Suppressor macrophage treated with lipopolysaccharide for 1 hour (primary cell): Measurements from ENCODE around the gene ELOVL7.

Source experiments
- DNase-seq, 3 donors: peaks; one replicate each; pipeline ENCODE4 v3.0.0-alpha.2; 2020 to 2022

ELOVL7 gene

GRCh38 chr5:60710362-60710761 is 133.7 kb downstream of the ELOVL7 start:
- DNase-seq, result no peak

DNA sequence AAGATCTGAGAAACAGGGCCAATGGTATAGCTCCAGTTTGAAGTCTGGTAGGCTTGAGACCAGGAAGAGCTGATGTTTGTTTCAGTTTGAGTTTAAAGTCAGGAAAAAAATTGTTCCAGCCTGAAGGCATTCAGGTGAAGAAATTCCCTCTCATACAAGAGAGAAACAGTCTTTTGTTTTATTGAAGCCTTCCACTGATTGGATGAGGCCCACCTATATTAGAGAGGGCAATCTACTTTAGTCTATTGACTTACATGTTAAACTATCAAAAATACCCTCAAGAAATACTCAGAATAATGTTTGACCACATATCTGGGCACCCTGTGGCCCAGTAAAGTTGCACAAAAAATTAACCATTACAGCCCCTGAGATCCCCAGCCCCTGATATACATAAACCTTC is 138.9 kb downstream of the ELOVL7 start:
- DNase-seq, result no peak

DNA sequence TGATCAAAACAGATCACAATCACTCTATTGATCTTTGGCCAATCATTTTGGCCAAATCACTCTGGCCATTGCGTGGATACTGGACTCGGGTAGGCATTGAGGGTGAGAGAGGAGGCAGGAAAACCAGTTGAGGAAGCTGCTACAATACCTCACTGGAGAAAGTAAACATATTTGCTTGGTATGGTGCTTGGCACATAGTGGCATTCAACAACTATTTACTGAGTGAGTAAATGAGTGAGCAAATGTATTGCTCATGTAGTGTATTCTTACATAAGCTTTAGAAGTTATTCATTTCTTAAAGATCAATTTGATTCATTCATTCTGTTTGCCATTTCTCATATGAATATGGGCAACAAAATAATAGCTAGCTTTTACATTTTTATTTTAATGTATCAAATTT is 140.1 kb downstream of the ELOVL7 start:
- no peak for DNase-seq
